HEK293T (cell line): ENCODE measurements around the gene FCRL6.

Experiments used
- BHLHE40 ChIP-seq: fragments of 450-650 bp; IDR thresholded peaks from 2 replicates; pipeline ENCODE4 v1.6.1; 2016; ENCODE audit warnings: mild to moderate bottlenecking, moderate library complexity, borderline replicate concordance
- ELF4 ChIP-seq: fragments of 450-650 bp; IDR thresholded peaks from 2 replicates; pipeline ENCODE4 v1.6.1; 2017; ENCODE audit warnings: antibody characterized with exemption
- FOXK2 ChIP-seq: fragments of 450-650 bp; IDR thresholded peaks from 2 replicates; pipeline ENCODE4 v1.6.1; 2016; ENCODE audit warnings: mild to moderate bottlenecking
- HDGF ChIP-seq: fragments of 450-650 bp; IDR thresholded peaks from 2 replicates; pipeline ENCODE4 v1.6.1; 2017; ENCODE audit warnings: antibody characterized with exemption, borderline replicate concordance

DNA sequence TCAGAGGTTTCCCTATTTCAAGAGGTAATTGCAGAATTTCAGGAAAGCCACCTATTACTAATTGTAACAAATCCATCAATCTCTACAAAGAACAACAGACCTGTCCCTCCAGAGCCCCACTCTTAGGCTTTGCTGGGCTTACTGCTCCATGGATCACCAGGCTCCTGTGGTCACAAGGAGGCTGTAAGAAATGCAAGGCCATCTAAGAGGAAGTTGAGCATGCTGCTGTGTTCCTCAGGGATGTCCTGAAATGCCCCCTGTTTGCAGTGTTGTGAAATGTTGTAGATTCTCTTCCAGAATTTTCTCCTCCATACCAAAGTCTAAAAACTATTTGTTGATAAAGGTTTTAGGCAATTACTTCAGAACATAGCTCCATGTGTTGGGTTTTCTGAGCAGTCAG is 45.8 kb upstream of the FCRL6 start:
- TF ChIP-seq HDGF = no peak
- TF ChIP-seq FOXK2 = no peak
- TF ChIP-seq BHLHE40 = no peak
- no peak for TF ChIP-seq ELF4
